Stimulated activated CD4-positive, alpha-beta T cell treated with anti-CD3 and anti-CD28 coated beads, Interleukin-4, amount 100 ng/mL, for 1 hour (primary cell): ENCODE data around the gene ACADM.
"Not testable (repeated sequence)": the region's sequence is repeated elsewhere in the genome, so short reads cannot be mapped to it uniquely, and the experiment has no call there.

Experiments used
- DNase-seq: peaks from one replicate; pipeline ENCODE4 v3.0.0-alpha.2; 2020

Gene ACADM

DNA sequence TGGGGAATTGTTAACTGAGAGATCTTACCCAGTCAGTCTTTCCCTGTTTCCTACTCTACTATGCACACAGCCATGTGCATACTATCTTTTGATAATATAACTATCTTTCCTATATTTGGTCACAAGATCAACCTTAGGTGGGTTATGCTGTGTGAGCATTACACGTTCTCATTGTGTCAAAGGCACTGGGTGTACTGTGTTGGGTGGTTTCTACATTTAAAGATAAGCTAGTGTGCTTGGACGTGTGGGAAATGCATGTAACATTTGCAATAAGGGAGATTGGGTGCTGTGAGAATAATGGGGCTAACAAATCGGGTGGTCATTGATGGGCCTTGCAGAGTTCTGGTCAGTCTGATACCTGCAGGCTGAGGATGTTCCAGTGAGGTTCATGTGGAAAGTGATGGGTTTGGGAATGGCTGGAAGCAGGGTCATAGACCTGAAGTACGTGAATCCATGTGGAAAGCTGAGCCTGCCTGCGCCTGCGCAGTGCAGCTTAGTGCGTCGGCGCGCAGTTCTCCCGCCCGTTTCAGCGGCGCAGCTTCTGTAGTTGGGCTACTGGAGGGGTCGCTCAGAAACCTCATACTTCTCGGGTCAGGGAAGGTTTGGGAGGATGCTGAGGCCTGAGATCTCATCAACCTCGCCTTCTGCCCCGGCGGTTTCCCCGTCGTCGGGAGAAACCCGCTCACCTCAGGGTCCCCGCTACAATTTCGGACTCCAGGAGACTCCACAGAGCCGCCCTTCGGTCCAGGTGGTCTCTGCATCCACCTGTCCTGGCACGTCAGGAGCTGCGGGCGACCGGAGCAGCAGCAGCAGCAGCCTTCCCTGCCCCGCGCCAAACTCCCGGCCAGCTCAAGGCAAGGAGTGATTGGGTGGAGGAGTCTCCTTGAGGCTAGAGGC, 72.1 kb downstream of the ACADM start, which contains the start of gene MSH4:
MSH4 (plus strand) TSS at position 507 of the 897 bp plus-strand sequence; CDS start at position 611, 104 bp downstream.
- DNase-seq = peak; percentile 23

GRCh38 chr1:75797273-75797588, 72.7 kb downstream of the ACADM start:
- DNase-seq = no peak

- no peak for DNase-seq
These were observed 73.2 kb downstream of the ACADM start for GRCh38 chr1:75797606-75798216.

GRCh38 chr1:75801480-75801879, 77.0 kb downstream of the ACADM start:
- not testable (repeated sequence) for DNase-seq

DNA sequence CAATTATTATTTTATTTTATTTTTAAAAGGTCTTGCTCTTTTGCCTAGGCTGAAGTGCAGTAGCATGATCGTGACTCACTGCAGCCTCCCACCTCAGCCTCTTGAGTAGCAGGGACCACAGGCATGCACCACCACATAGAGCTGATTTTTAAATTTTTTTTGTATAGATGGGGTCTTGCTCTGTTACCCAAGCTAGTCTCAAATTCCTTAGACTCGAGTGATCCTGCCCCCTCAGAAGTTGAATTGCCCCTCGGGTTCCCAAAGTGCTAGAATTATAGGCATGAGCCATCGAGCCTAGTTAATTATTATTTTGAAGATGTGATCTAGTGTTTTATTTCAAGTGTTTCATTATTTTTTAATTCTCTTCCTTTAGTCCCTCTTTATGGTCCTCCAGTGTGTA, 84.4 kb downstream of the ACADM start:
- no peak for DNase-seq

- not testable (repeated sequence) for DNase-seq
These were observed 85.6 kb downstream of the ACADM start for GRCh38 chr1:75810113-75810512.

GRCh38 chr1:75811211-75811981, 86.9 kb downstream of the ACADM start:
- no peak for DNase-seq

GRCh38 chr1:75812065-75812464, 87.6 kb downstream of the ACADM start:
- DNase-seq = no peak
